NCI-H128 (cell line): ENCODE measurements around the gene VHLL.

Experiments
- DNase-seq: peaks from one replicate; lab custom pipeline; 2025; ENCODE audit not compliant: unreplicated experiment; lab: John Stamatoyannopoulos, UW

The VHLL gene

DNA sequence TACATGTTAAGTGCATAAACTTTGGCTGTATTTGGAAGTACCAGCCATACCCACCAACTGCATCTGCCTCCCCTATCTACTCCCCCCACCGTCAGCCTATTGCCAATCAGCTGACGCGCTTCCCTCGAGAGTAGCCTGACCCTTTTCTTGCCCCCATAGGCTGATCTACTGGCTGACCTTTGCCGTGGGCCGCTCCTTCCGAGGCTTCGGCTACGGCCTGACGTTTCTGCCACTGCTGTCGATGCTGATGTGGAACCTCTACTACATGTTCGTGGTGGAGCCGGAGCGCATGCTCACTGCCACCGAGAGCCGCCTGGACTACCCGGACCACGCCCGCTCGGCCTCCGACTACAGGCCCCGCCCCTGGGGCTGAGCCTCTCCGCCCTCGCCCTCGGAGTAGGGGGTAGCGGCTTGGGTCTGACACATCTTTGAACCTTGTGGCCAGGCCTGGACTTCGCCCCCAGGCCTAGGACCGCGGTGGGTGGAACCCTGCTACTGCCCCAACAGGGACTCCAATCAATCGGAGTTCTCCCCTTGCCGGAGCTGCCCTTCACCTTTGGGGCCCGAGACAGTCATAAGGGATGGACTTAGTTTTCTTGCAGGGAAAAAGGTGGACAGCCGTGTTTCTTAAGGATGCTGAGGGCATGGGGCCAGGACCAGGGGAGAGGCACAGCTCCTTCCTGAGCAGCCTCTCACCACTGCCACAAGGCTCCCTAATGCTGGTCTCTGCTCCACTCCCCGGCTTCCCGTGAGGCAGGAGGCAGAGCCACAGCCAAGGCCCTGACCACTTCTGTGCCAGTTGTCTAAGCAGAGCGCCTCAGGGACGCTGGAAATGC lies 7.7 kb downstream of the VHLL start:
- no peak for DNase-seq

GRCh38 chr1:156289857-156290256 lies 9.2 kb downstream of the VHLL start:
- no peak for DNase-seq

DNA sequence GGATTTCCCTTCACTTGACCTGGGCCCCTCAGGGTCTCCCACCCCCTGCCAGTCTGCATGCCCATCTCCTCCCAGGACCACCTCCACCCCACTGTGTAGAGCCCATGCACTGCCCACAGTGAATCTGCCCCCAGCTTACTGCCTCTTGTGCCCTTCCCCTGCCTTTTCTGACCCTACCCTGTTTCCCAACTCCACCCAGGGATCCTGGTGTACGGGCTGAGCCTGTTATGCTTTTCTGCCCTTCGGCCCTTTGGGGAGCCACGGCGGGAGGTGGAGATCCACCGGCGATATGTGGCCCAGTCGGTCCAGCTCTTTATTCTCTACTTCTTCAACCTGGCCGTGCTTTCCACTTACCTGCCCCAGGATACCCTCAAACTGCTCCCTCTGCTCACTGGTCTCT lies 13.0 kb downstream of the VHLL start:
- DNase-seq = no peak

DNA sequence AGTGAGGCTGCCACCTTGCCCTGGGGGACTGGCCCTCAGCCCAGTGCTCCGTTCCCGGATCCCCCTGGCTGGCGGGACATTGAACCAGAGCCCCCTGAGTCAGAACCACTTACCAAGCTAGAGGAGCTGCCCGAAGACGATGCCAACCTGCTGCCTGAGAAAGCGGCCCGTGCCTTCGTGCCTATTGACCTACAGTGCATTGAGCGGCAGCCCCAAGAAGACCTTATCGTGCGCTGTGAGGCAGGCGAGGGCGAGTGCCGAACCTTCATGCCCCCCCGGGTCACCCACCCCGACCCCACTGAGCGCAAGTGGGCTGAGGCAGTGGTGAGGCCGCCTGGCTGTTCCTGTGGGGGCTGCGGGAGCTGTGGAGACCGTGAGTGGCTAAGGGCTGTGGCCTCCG lies 13.7 kb downstream of the VHLL start:
- DNase-seq = no peak

- DNase-seq = no peak
These were observed 14.3 kb downstream of the VHLL start for GRCh38 chr1:156284757-156285156.

DNA sequence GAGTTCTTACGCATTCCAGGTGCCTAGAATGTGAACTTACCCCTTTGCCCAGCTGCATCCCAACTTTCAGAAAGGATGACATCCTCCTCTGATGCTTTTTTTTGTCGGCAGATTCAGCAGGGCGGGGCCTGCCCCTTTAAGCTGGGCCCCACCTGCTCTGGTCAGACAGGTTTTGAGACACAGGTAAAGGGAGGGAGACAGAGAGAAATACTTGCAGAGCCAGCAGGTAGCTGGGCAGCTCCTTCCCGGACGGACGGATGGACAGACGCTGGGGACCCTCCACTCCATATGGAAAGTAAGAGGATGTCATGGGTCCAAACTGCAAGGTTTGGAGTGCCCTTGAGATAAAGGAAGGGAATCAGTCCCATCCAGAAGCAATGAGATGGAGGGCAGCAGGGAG lies 15.0 kb downstream of the VHLL start, which contains the start of gene TMEM79:
Gene TMEM79 (plus strand): TSS at position 214 of the 400 bp plus-strand sequence. CDS start 902 bp downstream, outside the sequence.
- DNase-seq = no peak

GRCh38 chr1:156283521-156283920 lies 15.6 kb downstream of the VHLL start:
- DNase-seq = no peak

GRCh38 chr1:156282479-156283222 lies 16.5 kb downstream of the VHLL start, which contains the start of gene SMG5:
TSS of gene SMG5 (minus strand) at chr1:156282825. CDS start at chr1:156282680, 145 bp downstream.
- peak; percentile 99 for DNase-seq

DNA sequence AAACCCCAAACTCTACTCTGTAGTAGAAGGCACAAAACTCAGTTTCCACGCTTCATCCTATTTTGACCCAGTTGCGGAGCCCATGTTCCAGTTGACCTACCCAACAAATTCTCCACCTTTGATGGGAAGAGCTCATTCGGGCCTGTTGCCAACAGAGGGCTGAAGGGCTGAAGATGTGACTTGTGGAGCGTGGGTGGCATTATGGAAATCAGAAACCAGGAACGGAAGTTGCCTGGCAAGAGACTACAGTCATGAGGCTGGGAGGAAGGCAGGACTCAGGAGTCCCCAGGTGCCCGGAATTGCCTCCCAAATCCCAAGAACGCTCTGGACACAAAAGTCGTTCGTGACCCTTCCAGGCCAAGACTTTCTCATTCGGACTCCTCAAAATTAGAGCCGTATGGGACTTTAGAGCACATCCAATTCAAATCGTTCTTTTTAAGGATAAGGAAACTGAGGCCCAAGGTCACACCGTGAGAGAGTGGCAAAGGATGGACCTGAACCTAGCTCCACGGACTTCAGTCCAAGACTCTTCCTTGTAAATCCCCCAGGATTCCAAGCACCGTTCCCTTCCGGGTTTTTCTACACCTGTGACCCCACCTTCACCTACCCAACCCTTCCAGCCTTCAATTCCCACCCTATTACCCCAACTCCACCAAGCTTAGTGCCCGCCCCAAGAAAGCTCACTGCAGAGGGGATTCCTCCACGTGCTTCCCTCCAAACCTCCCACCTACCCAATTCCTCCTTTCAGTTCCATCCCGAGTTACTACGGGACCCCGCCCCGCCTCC lies 17.2 kb downstream of the VHLL start:
- DNase-seq = no peak

DNA sequence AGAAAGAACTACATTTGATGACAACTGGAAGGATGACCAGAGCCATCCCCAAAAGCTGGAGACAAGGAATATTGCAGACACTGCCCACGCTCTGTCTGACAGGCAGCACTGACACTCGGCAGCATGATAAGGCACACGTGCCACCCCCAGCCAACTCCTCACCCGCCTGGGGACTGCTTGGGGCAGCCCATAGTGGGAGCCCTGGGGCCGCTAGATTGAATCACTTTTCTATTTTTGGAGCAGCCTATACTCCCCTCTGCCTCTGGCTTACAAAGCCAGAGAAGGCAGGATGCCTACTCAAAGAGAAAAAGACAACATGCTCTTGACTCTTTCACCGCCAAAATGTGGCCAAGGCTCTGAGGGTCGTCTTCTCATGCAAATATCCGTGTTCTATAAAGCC lies 17.8 kb downstream of the VHLL start:
- DNase-seq = no peak

DNA sequence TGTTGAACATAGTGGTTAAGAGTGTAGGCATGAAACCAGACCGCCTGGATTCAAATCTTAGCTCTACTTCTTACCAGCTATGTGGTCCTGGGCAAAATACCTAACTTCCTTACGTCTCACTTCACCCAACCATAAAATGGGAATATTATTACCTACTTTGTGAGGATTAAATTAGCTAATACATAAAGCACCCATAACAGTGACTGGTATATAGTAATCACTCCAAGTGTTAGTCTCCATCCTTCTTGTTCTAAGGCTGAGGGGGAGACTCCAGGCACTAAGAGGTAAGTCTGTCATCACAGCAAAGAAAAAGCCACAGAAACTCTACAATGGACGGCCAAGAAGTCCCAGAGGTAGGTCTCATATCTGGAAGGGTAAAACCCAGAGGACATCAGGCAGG lies 19.3 kb downstream of the VHLL start:
- DNase-seq = no peak

DNA sequence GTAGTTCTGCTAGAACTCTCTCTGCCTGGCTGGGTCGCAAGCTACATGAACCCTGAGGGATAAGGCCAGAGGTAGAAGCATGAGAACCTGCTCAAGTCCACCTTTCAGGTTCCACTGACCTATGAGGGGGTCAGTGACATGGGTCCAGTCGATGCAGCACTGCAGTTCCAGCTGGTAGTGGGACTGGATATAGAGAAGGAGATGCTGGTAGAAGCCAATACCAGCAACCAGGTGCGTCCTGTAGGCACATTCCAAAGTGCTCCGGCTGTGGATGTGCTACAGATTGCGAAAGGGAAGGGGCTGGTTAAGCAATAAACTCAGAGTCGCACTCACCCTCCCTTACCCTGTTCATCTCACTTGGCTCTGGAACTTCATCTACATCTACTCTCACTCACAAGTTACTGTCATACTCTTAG lies 22.1 kb downstream of the VHLL start:
- no peak for DNase-seq

DNA sequence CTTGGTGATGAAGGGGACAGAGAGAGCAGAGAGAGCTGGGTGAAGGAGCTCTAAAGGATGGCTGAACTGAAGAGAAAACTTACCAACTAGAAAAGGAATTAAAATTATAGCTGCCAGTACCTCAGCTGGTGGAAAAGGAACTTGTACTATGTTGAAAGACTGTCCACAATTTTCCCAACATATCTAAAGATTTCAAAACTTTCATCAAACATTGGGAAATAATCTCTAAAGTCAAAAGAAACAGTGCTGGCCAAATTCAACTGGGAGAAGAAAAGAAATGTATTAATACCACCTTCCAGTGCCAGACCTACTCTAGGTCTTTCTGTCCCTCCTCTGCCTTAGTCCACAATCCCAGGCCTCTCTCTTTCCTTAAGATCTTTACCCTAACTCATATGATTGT lies 22.6 kb downstream of the VHLL start:
- DNase-seq = no peak

GRCh38 chr1:156270314-156270713 lies 28.8 kb downstream of the VHLL start:
- no peak for DNase-seq

- no peak for DNase-seq
These were observed 30.8 kb downstream of the VHLL start for GRCh38 chr1:156268336-156268735.

DNA sequence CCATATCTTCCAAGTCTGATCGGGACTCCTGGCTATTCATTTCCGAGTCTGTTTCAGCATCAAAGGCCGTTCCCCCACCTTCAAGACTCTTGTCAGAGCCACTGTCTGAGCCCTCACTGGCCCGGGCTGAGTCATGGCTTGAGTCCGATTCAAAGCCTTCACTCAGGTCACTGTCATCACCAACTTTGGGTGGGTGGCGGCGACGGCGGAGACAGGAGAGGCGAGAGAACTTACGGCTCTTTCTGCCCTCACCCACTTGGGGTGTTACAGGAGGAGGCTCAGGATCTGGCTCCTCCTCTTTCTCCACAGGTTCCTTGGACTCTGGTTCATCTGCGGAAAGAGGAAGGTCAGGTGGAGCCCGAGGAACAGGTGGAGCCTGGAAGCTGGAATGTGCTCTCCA lies 33.1 kb downstream of the VHLL start:
- no peak for DNase-seq

DNA sequence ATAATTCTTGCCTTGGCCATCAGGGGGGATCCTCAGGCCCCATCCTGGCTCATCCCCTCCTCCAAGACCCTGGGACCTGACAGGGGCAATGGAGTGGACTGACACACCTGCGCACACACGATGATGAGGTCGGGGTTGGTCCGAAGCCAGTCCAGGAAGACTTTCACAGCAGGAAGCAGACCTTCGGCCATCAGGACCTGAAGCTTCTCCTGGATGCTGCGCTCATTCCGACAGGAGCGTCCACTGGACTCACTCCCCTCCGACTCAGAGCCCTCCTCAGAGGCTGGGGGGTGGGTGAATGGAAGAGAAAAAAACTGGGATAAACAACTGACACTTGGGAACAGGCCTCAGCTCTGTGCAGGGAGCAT lies 35.8 kb downstream of the VHLL start:
- no peak for DNase-seq

GRCh38 chr1:156262461-156263287 lies 36.4 kb downstream of the VHLL start:
- no peak for DNase-seq

- no peak for DNase-seq
These were observed 38.2 kb downstream of the VHLL start for GRCh38 chr1:156260896-156261295.

GRCh38 chr1:156259805-156260204 lies 39.3 kb downstream of the VHLL start:
- no peak for DNase-seq

DNA sequence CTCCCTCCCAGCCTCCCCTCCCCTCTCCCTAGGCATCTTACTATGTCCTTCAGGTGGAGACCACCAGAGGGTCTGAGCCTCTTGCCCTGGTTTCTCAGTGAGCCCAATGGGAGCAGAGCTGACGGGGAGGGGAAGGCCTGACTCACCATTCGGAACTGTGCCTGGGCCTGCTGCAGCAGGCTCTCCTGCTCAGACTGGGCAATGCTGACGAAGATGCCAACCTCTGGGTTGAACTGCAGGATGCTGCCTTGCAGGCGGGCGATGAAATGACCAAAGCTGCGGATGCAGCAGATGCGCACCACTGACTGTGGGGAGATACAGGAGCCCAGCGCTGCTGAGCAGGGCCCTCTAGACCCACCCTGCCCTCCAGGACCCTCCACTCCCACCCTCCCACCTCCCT lies 40.2 kb downstream of the VHLL start:
- no peak for DNase-seq
